IMR-90 (cell line): ENCODE results near the gene SLCO3A1. TPM values are rescaled to one million over a fixed set of nuclear protein-coding genes. Genes with fewer than 3 reads are reported as not detected.

Source experiments
- ATAC-seq: fragments of 200-7000 bp; cut with Tn5 transposase; 2 replicates; pipeline ENCODE4 v1.9.1; 2020; ENCODE audit warnings: low read depth, mild to moderate bottlenecking, moderate library complexity
- BruUV-seq: library from RNA; stranded (reverse); fragments of 400-500 nt; replicated peaks from 2 replicates; lab custom pipeline; 2021; lab: Mats Ljungman, UMichigan
- CTCF ChIA-PET: fragments of 300-600 bp; formaldehyde crosslinking; extraction: SDS; loops from one replicate; lab custom pipeline; 2021; ENCODE audit warnings: antibody characterized with exemption; lab: Yijun Ruan, JAX
- POLR2A ChIA-PET: fragments of 300-600 bp; sonication (Branson Sonifier 250); formaldehyde crosslinking; loops from one replicate; lab custom pipeline; 2022; ENCODE audit warnings: antibody characterized with exemption; ENCODE audit not compliant: unreplicated experiment; lab: Charles Lee
- DNase-seq: peaks from one replicate; pipeline ENCODE4 v3.0.0; 2013
- H2AFZ ChIP-seq: replicated peaks from 2 replicates; pipeline ENCODE3; 2013; ENCODE audit warnings: low read length, mild to moderate bottlenecking; ENCODE audit not compliant: poor library complexity
- H2AK5ac ChIP-seq: 2 replicates; pipeline ENCODE4 v1.6.1; 2013; ENCODE audit warnings: low read depth, low read length, inconsistent platforms
- H2AK9ac ChIP-seq: replicated peaks from 2 replicates; pipeline ENCODE3; 2013; ENCODE audit warnings: mild to moderate bottlenecking, low read depth, low read length, moderate library complexity; ENCODE audit not compliant: poor library complexity
- H2BK120ac ChIP-seq: 2 replicates; pipeline ENCODE4 v1.6.1; 2013; ENCODE audit warnings: low read depth, low read length, inconsistent platforms
- H2BK15ac ChIP-seq: 3 replicates; pipeline ENCODE4 v1.6.1; 2013; ENCODE audit warnings: low read depth, low read length, inconsistent platforms
- H2BK20ac ChIP-seq: 2 replicates; pipeline ENCODE4 v1.6.1; 2013; ENCODE audit warnings: low read depth, mild to moderate bottlenecking, inconsistent platforms, low read length, moderate library complexity
- H2BK5ac ChIP-seq: 2 replicates; pipeline ENCODE4 v1.6.1; 2013; ENCODE audit warnings: mild to moderate bottlenecking, low read depth, low read length, inconsistent platforms; ENCODE audit not compliant: poor library complexity, severe bottlenecking
- H3K14ac ChIP-seq: replicated peaks from 2 replicates; pipeline ENCODE4 v1.6.1; 2013; ENCODE audit warnings: low read depth, low read length, inconsistent platforms
- H3K18ac ChIP-seq: 2 replicates; pipeline ENCODE4 v1.6.1; 2013; ENCODE audit warnings: low read depth, low read length, control low read depth
- H3K23ac ChIP-seq: 2 replicates; pipeline ENCODE4 v1.6.1; 2013; ENCODE audit warnings: low read depth, low read length, inconsistent platforms
- H3K27ac ChIP-seq: 2 replicates; pipeline ENCODE4 v1.5.1; 2013; ENCODE audit warnings: mild to moderate bottlenecking, control low read depth, low read length; ENCODE audit not compliant: insufficient read depth
- H3K27me3 ChIP-seq: 2 replicates; pipeline ENCODE4 v1.6.1; 2013; ENCODE audit warnings: low read length; ENCODE audit not compliant: control insufficient read depth, insufficient read depth
- H3K36me3 ChIP-seq: 2 replicates; pipeline ENCODE4 v1.6.1; 2013; ENCODE audit warnings: low read length, mixed read lengths; ENCODE audit not compliant: control insufficient read depth, insufficient read depth
- H3K4ac ChIP-seq: 2 replicates; pipeline ENCODE4 v1.6.1; 2013; ENCODE audit warnings: low read depth, low read length, inconsistent platforms
- H3K4me1 ChIP-seq: 2 replicates; pipeline ENCODE4 v1.6.1; 2013; ENCODE audit warnings: low read length, mixed read lengths; ENCODE audit not compliant: control insufficient read depth, insufficient read depth
- H3K4me2 ChIP-seq: 2 replicates; pipeline ENCODE4 v1.6.1; 2013; ENCODE audit warnings: low read depth, mild to moderate bottlenecking, control low read depth, low read length, moderate library complexity
- H3K4me3 ChIP-seq: 2 replicates; pipeline ENCODE4 v1.5.1; 2013; ENCODE audit warnings: low read depth, mild to moderate bottlenecking, control low read depth, low read length, moderate library complexity; ENCODE audit not compliant: insufficient read depth
- H3K56ac ChIP-seq: 2 replicates; pipeline ENCODE4 v1.6.1; 2013; ENCODE audit warnings: low read length, inconsistent platforms; ENCODE audit not compliant: insufficient read depth; ENCODE audit errors: extremely low read depth
- H3K79me1 ChIP-seq, 2 experiments: 2 replicates each; pipeline ENCODE4 v1.6.1; 2013; ENCODE audit warnings: low read length in 2 of 2, inconsistent platforms in 1 of 2, low read depth in 1 of 2
- H3K9ac ChIP-seq: 2 replicates; pipeline ENCODE4 v1.6.1; 2013; ENCODE audit warnings: low read depth, low read length, control low read depth
- H3K9me1 ChIP-seq: 2 replicates; pipeline ENCODE4 v1.6.1; 2013; ENCODE audit warnings: low read length, inconsistent platforms; ENCODE audit not compliant: insufficient read depth
- H3K9me3 ChIP-seq: 2 replicates; pipeline ENCODE4 v1.6.1; 2013; ENCODE audit warnings: low read length; ENCODE audit not compliant: control insufficient read depth, insufficient read depth
- H4K20me1 ChIP-seq: 2 replicates; pipeline ENCODE4 v1.6.1; 2013; ENCODE audit warnings: low read length, inconsistent platforms; ENCODE audit not compliant: insufficient read depth
- H4K5ac ChIP-seq: 2 replicates; pipeline ENCODE4 v1.6.1; 2013; ENCODE audit warnings: mild to moderate bottlenecking, low read depth, low read length, control low read depth
- H4K8ac ChIP-seq, 2 experiments: 2 replicates each; pipeline ENCODE4 v1.6.1; 2013; ENCODE audit warnings: low read depth in 2 of 2, low read length in 2 of 2, control low read depth in 1 of 2, inconsistent platforms in 1 of 2
- H4K91ac ChIP-seq: 2 replicates; pipeline ENCODE4 v1.6.1; 2013; ENCODE audit warnings: low read depth, low read length, inconsistent platforms; ENCODE audit not compliant: insufficient read depth
- CEBPB ChIP-seq: IDR thresholded peaks from 2 replicates; pipeline ENCODE4 v1.6.1; 2012; ENCODE audit warnings: low read depth, low read length, improper control_type of control experiment
- FOS ChIP-seq: fragments of 150-350 bp; IDR thresholded peaks from 2 replicates; pipeline ENCODE4 v1.6.1; 2016; ENCODE audit warnings: low read depth, low read length
- MAZ ChIP-seq: IDR thresholded peaks from 2 replicates; pipeline ENCODE4 v1.6.1; 2012; ENCODE audit warnings: low read depth, mild to moderate bottlenecking, low read length, improper control_type of control experiment, moderate library complexity, borderline replicate concordance
- MXI1 ChIP-seq: IDR thresholded peaks from 2 replicates; pipeline ENCODE4 v1.6.1; 2012; ENCODE audit warnings: low read depth, mild to moderate bottlenecking, low read length, moderate library complexity, borderline replicate concordance
- NFE2L2 ChIP-seq: fragments of 150-350 bp; IDR thresholded peaks from 2 replicates; pipeline ENCODE4 v1.6.1; 2016; ENCODE audit warnings: low read depth, mild to moderate bottlenecking, low read length
- RFX5 ChIP-seq: IDR thresholded peaks from 2 replicates; pipeline ENCODE4 v1.8.0; 2012; ENCODE audit warnings: low read depth, mild to moderate bottlenecking, low read length, moderate library complexity
- WGBS, 2 experiments: methylation state at CpG; one replicate each; pipeline versions ENCODE4 v1.1.5 to v1.1.7; 2013; ENCODE audit warnings: missing lambda C conversion rate in 2 of 2; ENCODE audit not compliant: insufficient read length in 1 of 2; ENCODE audit errors: extremely low coverage in 2 of 2; 5-methylcytosine and 5-hydroxymethylcytosine counted together
- dilution Hi-C: fragments of 300-500 bp; cut with HindIII; formaldehyde crosslinking; loops from one replicate; pipeline ENCODE4 v1.14.3; 2018; ENCODE audit warnings: low sequenced_read_pairs; ENCODE audit not compliant: unreplicated experiment
- in situ Hi-C: fragments of 300-500 bp; cut with MboI; formaldehyde crosslinking; loops from 3 replicates; pipeline ENCODE4 v1.14.3; 2019; ENCODE audit warnings: low sequenced_read_pairs, inconsistent platforms, mixed read lengths
- intact Hi-C: fragments of 100-400 bp; cut with micrococcal nuclease; formaldehyde crosslinking; loops from 2 replicates; pipeline ENCODE4 v1.10.0; 2022
- polyA plus RNA-seq, 3 experiments: library from polyadenylated mRNA; depleted of rRNA; stranded (reverse); fragments of >200 nt; gene quantifications; 2 replicates each; pipeline ENCODE4 v1.2.3, GENCODE V29; 2012; ENCODE audit warnings: low replicate concordance in 1 of 3
- total RNA-seq: library from RNA; depleted of rRNA; stranded (reverse); fragments of >200 nt; gene quantifications from 2 replicates; pipeline ENCODE4 v1.2.3, GENCODE V29; 2012
- TF ChIP-seq, protein P1 (sequence below): fragments of 150-350 bp; IDR thresholded peaks from 2 replicates; pipeline ENCODE4 v1.6.1; 2017; ENCODE audit warnings: mild to moderate bottlenecking, antibody characterized with exemption, low read length, low read depth
- TF ChIP-seq, protein P2 (sequence below): conservative IDR thresholded peaks from 2 replicates; pipeline ENCODE4 v1.5.1; 2012; ENCODE audit warnings: mild to moderate bottlenecking, low read depth, low read length, improper control_type of control experiment

The SLCO3A1 gene
- total and polyA plus RNA-seq, 2 of the 4 experiments (the other 2 are of a cell fraction) = 4.7 to 8.1 TPM

DNA sequence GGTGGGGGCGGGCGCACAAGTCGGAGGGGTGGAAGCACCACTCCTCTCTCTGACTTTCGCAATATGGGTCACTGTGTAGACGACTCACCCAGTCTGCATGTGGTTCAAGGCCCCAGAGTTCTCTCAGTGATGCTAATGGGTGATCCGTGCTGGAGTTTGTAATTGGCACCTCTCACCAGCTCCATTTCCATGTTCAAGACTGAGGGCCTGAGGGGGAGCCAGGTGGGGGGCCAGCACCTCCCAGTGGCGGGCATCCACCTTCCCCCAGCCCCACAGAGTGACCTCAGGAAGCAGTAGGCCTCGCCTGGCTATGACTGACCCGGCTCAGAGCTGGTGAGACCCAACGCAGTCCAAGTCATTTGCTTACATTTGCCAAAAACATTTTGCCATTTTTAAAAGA lies 310.1 kb downstream of the SLCO3A1 start:
- Histone ChIP-seq H4K91ac (no peak overlapping the region), H3K4me2 (no peak overlapping the region), H2AFZ (no peak overlapping the region), H3K9me1 (no peaks in the 10 kb centered on the region), H3K27me3 (no peaks in the 10 kb centered on the region), H2AK9ac (no peak overlapping the region), H2BK5ac (no peak overlapping the region), H2BK120ac (no peak overlapping the region), H3K14ac (no peak overlapping the region), H4K8ac (no peak overlapping the region), H3K4me3 (no peak overlapping the region), H2BK15ac (no peak overlapping the region), H3K4me1 (peaks cover 2% of the 10 kb centered on the region; the same call in 1 of the 2 replicates), H4K20me1 (no peaks in the 10 kb centered on the region), H2BK20ac (no peak overlapping the region), H3K27ac (no peak overlapping the region), H3K9me3 (no peaks in the 10 kb centered on the region), H3K18ac (no peak overlapping the region), H3K23ac (no peak overlapping the region), H2AK5ac (no peak overlapping the region), H3K36me3 (no peaks in the 10 kb centered on the region), H3K4ac (no peak overlapping the region), H3K56ac (no peak overlapping the region), H3K79me1 (no peaks in the 10 kb centered on the region), H4K5ac (no peak overlapping the region), H3K9ac (no peak overlapping the region)
- CTCF ChIA-PET = interaction anchor here (0.6 kb wide), 1 partner anchor 17 kb away, joined by 3 read pairs; no protein-coding TSS in a partner anchor
- ATAC-seq (no peak), DNase-seq (no peak)
- dilution Hi-C loops = no loop called here
- no TSS peak for BruUV-seq
- intact Hi-C loops = no loop called here
- in situ Hi-C loops = no loop called here
- no CpG with 5 or more reads among the region's 10 CpGs for WGBS, 2 experiments
- POLR2A ChIA-PET = no interaction called here
- TF ChIP-seq RFX5 (no peak), CEBPB (peak; percentile 45), FOS (no peak), MAZ (no peak), NFE2L2 (no peak), MXI1 (no peak)
- TF ChIP-seq, protein P1, sequence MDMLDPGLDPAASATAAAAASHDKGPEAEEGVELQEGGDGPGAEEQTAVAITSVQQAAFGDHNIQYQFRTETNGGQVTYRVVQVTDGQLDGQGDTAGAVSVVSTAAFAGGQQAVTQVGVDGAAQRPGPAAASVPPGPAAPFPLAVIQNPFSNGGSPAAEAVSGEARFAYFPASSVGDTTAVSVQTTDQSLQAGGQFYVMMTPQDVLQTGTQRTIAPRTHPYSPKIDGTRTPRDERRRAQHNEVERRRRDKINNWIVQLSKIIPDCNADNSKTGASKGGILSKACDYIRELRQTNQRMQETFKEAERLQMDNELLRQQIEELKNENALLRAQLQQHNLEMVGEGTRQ = no peak
- TF ChIP-seq, protein P2, sequence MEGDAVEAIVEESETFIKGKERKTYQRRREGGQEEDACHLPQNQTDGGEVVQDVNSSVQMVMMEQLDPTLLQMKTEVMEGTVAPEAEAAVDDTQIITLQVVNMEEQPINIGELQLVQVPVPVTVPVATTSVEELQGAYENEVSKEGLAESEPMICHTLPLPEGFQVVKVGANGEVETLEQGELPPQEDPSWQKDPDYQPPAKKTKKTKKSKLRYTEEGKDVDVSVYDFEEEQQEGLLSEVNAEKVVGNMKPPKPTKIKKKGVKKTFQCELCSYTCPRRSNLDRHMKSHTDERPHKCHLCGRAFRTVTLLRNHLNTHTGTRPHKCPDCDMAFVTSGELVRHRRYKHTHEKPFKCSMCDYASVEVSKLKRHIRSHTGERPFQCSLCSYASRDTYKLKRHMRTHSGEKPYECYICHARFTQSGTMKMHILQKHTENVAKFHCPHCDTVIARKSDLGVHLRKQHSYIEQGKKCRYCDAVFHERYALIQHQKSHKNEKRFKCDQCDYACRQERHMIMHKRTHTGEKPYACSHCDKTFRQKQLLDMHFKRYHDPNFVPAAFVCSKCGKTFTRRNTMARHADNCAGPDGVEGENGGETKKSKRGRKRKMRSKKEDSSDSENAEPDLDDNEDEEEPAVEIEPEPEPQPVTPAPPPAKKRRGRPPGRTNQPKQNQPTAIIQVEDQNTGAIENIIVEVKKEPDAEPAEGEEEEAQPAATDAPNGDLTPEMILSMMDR = no peak
